T-helper 2 cell treated with Interferon-gamma antibody and Interleukin-4, amounts not matched to agents 5 μg/mL and 100 μg/mL, for 36 hours (primary cell): ENCODE measurements around the gene TEX30.

Experiments used
- DNase-seq: peaks from one replicate; pipeline ENCODE4 v3.0.0; 2021; ENCODE audit warnings: low spot score
- H3K27ac Mint-ChIP-seq: one replicate; pipeline ENCODE4 v1.8.0; 2021; ENCODE audit warnings: mild to moderate bottlenecking, mixed read lengths
- H3K27me3 Mint-ChIP-seq: one replicate; pipeline ENCODE4 v1.8.0; 2021; ENCODE audit warnings: low read depth, mixed read lengths
- H3K36me3 Mint-ChIP-seq: one replicate; pipeline ENCODE4 v1.8.0; 2021; ENCODE audit warnings: low read depth, mixed read lengths
- H3K4me1 Mint-ChIP-seq: one replicate; pipeline ENCODE4 v1.8.0; 2021; ENCODE audit warnings: low read depth, mixed read lengths
- H3K4me3 Mint-ChIP-seq: one replicate; pipeline ENCODE4 v1.8.0; 2022; ENCODE audit warnings: mild to moderate bottlenecking, moderate library complexity, mixed read lengths
- H3K9me3 Mint-ChIP-seq: one replicate; pipeline ENCODE4 v1.8.0; 2021; ENCODE audit warnings: mixed read lengths

Gene TEX30

DNA sequence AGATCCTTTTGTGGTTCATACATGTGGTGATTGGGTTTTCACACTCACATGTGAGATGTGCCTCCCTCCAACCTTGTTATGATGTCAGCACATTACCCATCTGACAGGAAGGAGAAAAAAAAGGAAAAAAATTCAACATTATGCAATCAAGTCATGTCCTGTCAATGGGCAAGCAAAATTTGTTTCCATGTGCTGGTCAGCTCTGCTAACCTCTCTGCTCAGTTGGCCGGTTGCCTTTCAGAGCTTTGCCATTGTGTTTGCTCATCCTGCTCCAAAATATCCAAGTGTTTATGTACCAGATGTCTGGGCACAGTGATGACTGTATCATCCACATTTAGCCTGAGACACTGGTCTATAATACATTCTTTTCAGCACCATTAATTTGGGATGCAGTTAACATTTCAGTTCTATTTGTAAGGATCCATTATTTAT lies 51.8 kb downstream of the TEX30 start:
- Mint-ChIP-seq H3K27ac (no peak overlapping the region), H3K4me3 (no peak overlapping the region), H3K9me3 (no peaks in the 10 kb centered on the region), H3K27me3 (peaks cover 14% of the 10 kb centered on the region), H3K4me1 (peaks cover 3% of the 10 kb centered on the region), H3K36me3 (no peaks in the 10 kb centered on the region)
- no peak for DNase-seq

DNA sequence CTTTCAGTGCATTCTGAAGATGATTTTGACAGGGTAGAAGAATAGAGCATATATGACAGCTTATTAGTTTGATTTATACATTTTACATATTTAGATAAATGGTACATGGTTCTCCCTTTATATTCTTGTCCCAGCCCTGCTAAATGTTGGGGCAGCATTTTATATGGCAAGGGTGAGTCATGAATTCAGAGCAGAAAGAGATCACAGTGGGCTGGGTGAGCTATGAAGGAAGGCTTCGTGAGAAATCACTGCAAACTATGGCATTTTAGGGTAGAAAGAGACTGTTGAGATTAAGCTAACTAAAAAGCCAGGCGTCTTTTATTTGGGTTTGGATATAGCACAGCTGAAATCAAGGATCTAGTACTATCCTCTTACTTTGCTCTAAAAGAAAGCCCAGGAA lies 54.8 kb downstream of the TEX30 start:
- H3K4me3 Mint-ChIP-seq = no peak overlapping the region
- DNase-seq = no peak
- no peaks in the 10 kb centered on the region for H3K4me1 Mint-ChIP-seq
- peaks cover 18% of the 10 kb centered on the region for H3K27me3 Mint-ChIP-seq
- H3K36me3 Mint-ChIP-seq = no peaks in the 10 kb centered on the region
- H3K9me3 Mint-ChIP-seq = no peaks in the 10 kb centered on the region
- H3K27ac Mint-ChIP-seq = no peak overlapping the region
